ENCODE data around the gene ATP8B3.

- TF ChIP-seq SMC3 (IDR thresholded peaks at IDR 0.05), result no peak
- no peak for TF ChIP-seq CTCF (IDR thresholded peaks at IDR 0.05)
- no peak for TF ChIP-seq MYC (IDR thresholded peaks at IDR 0.05; ENCODE audit: borderline replicate concordance, low read length)
- TF ChIP-seq CHD2 (IDR thresholded peaks at IDR 0.05; ENCODE audit: low read length, partially characterized antibody), result no peak
- TF ChIP-seq RCOR1 (IDR thresholded peaks at IDR 0.05; ENCODE audit: low read depth, low read length), result no peak
- TF ChIP-seq E2F6 (IDR thresholded peaks at IDR 0.05; ENCODE audit: borderline replicate concordance, low read depth), result no peak
- no peak for TF ChIP-seq ZFP36 (IDR thresholded peaks at IDR 0.05; ENCODE audit: borderline replicate concordance, partially characterized antibody)
- TF ChIP-seq KDM5A (IDR thresholded peaks at IDR 0.05), result no peak
These were observed 20.1 kb upstream of the ATP8B3 start for GRCh38 chr19:1832046-1832663.
